A204.1 (cell line): ENCODE measurements around the gene HK3.

Source experiments
- FAIRE-seq: peaks from 2 replicates; lab custom pipeline; 2012; peaks lifted over from hg19 to GRCh38; lab: Jason Lieb, UNC

Gene HK3

DNA sequence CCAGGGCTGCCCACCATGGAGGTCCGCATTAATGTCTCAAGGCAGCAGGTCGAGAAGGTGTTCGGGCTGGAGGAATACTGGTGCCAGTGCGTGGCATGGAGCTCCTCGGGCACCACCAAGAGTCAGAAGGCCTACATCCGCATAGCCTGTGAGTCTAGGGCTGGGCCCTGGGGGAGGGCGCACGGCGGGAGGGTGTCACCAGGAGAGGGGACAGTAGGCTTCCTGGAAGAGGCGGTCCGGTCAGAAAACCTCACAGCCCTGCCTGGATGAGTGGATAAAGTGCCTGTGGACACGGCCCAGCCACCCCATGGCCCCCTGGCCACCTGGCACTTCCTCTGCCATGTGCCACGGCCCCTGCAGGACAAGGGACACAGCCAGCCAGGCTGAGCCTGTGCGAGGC lies 31.0 kb downstream of the HK3 start:
- no peak for FAIRE-seq

DNA sequence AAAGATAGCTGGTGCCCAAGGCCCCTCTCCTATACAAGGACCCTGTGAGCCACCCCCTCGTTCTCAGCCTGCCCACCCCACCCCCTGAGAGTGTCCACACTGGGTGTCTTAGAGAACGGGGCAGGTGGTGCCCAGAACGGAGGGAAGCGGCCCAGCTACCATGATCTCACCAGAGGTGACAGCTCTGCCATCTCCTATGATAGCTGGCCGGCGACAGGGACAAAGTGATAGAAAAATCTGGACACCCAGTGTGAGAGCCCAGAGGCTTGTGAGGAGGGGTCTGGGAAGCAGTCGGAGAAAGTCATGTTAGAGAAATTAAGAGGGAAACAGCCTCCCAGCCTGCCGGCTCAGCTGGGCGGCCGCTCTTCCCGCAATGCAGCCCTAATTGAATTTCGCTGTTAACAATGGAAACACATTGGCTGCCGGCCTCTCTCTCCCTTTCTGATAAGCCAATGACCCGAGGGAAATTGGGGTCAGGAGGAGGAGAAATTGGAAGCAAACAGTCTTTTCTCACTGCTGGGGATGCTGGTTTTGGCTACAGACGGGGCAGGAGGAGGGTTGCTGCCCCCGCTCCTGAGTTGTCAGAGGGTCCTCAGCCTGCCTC lies 32.3 kb downstream of the HK3 start:
- FAIRE-seq = no peak

DNA sequence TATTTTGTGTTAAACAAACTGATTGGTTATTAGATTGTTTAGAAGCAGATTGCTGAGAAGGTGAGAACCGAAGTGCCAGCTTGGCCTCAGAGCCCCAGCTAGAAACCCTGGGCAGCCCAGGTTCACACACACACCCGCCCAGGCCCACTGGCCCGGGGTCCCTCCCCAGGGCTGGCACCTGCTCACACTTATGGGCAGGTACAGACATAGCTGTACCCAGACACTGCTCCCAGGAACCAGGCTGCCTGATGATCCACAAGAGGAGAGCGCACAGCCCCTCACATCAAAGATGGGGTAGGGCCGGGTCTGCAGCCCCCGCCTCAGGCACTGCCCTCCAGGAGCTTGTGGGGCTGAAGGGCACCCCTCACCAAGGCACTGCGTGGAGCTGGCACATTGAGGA lies 33.2 kb downstream of the HK3 start:
- no peak for FAIRE-seq

DNA sequence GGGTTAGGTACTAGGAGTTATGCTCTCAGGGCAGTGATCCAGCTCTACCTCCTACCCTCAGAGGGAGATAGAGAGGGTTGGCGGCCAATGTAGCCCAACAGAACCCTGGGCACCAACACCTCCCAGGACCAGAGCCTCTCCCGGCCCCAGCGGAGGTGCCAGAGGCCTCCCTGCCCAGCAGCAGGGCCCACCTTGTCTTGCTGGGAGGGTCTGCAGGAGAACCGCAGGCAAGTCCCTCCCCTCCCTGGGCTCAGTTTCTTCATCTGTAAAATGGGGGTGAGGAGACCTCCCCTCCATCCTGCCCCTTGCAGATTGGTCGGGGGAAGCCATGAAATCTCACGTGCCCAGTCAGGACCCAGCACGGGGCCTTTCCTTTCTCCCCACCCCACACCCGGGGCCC lies 34.4 kb downstream of the HK3 start:
- FAIRE-seq = no peak

DNA sequence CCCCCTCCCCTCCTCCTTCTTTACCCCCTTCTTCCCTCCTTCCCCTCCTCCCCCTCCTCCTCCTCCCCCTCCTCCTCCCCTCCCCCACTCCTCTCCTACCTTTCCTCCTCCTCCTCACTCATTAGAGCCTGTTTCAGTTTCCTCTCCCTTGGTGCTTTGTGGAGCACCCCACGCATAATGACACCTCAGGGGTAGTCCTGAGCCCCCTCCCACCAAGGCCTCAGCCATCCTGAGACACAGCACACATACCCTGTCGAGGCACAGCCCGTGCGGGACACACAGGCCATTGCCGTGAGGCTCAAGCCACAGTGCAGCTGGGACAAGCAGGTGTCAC lies 35.4 kb downstream of the HK3 start:
- FAIRE-seq = no peak

DNA sequence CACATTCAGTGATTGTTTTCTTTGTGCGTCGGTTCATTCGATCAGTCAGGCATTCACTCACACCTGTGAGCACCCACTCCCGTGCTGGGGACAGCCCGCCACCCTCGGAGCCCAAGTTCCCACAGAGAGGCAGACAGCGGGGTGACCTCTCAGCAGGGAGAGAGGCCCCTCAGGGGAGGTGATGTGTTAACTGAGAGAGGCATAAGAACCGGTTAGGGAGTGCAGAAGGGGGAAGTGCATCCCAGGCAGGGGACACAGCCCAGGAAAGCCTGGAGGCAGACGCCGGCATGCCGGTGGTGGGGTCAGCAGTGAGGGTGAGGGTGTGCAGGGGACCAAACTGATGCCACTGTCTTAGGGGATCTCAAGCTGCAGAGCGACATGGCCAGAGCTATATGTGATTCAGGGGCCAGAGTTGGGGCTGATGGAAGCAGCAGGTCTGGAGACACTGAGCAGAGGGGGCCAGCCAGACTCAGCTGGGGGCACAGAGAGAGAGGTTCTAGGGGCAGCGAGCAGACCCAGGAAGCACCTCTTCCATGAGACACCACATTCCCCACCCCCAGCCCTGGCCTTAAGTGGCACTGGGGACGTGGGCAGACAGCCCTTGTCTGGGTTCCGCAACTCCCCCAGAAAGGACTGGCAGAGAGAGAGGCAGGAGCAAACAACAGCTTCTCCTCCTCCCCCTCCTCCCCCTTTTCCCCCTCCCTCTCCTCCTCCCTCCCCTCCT lies 35.9 kb downstream of the HK3 start:
- no peak for FAIRE-seq

DNA sequence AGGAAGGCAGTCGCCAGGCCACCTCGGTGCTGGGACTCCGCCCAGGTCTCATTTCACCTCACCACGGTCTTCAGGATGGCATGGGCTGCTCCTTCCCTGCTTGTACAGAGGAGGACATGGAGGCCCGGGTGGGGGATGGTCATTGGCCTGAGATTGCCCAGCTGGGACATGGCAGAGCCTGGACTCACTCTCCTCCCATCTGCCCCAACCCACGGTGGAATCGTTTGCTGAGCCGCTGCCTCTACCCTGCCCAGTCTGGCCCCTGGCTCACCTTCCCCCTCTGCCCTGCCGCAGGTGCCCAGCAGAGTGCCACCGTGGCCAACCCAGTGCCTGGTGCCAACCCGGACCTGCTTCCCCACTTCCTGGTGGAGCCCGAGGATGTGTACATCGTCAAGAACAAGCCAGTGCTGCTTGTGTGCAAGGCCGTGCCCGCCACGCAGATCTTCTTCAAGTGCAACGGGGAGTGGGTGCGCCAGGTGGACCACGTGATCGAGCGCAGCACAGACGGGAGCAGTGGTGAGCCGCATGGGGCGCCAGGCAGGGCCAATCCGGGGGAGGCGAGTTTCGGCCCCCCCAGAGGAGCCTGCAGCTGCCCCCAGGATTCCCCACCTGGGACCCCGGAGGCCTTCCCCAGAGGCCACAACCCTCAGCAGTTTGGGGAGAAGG lies 36.7 kb downstream of the HK3 start:
- FAIRE-seq = no peak

DNA sequence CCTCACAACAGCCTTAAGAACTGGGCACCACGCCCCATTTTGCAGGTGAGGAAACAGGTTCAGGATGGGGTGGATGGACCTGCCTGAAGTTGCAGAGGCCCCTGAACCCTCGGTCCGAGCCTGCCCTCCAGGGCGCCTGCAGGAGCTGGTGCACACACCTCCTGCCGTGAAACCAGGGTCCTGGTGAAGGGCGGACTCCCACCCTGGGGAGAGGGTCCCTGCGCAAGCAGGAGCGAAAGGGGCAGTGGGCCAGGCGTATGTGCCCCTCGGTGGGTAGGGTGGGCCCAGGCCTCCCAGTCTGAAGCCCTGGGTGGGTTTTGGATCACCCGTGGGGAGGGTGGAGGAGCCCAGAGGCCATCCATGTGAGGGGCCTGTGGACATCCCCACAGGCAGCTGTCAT lies 37.9 kb downstream of the HK3 start:
- FAIRE-seq = no peak

DNA sequence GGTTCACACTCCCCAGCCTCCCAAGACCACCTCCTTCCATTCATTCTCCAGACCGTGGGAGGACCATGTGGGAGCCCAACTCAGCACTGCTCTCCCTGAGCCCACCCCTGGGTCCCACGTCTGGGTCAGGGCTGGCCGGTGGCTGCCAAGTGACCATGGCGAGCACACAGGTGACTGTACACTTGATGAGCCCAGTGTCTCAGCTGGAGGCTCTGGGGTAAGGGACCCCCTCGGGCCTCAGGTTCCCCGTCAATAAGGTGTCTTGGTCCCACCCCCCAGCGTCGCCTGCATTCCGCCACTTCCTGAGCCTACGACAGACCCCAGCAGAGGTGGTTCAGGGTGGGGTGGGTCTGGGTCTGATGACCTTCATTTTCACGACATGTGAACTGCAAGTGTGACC lies 38.8 kb downstream of the HK3 start:
- FAIRE-seq = no peak

DNA sequence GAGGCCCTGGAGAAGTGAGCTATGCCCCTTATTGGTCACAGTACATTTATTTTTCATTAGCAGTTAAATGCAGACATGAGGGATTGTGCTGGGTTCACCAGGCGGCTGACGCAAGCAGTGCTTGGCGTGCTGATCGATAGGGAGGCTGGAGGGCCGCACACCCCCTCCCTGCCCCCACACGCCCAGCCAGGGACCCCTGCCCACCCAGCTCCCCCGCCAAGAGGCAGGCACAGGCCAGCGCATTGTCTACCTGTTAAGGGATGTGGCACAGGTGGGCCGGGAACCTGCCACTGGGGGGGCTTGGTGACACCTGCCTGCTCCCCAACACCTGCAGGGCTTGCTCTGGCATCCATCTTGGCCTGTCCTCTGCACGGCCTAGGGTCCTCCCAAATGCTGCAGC lies 39.2 kb downstream of the HK3 start:
- no peak for FAIRE-seq

DNA sequence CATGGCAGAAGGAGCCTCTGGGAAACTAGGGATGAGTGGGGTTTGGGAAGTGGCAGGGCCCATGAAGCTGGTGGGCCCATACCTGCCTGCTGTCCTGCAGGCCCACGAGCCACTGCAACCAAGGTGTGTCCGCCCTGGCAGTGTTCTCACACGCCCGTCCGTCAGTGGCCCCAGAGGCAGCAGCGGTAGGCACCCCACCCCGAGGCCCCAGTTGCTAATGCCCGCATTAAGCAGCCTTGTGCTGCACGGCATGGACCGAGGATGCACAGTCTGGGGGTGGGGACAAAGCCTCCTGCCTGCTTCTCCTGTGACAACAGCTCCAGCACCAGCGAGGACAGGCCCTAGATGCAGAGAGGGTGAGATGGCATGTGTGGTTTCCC lies 41.3 kb downstream of the HK3 start:
- no peak for FAIRE-seq

DNA sequence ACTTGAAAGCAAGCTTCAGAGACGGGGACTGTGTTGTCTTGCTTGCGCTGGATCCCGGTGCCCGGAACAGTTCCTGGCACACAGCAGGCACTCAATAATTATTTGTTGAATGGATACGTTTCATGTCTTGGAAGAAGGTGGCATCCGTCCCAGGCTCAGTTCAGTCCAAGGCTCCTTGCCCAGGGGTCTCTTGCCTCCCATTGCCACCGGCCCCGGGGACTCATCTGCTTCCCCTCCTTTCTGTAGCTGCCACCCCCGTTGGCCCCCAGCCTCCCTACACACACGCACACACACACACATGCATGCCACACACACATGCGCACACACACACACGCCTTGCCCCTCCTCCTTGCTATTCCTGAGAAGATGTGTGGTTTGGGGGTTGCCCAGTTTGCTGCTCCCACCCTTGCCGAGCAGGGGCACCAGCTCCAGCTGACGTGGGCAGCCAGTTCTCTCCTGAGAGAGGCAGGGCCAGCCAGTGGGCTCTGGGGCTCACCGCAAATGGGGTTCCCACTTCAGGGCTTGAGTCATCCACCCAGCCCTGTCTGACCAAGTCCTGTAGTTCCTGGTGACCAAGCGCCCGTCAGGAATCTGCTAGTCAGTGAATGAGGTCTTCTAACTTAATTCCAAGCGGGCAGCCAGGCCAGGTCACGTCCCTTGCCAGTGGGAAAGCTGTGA lies 41.8 kb downstream of the HK3 start:
- no peak for FAIRE-seq

DNA sequence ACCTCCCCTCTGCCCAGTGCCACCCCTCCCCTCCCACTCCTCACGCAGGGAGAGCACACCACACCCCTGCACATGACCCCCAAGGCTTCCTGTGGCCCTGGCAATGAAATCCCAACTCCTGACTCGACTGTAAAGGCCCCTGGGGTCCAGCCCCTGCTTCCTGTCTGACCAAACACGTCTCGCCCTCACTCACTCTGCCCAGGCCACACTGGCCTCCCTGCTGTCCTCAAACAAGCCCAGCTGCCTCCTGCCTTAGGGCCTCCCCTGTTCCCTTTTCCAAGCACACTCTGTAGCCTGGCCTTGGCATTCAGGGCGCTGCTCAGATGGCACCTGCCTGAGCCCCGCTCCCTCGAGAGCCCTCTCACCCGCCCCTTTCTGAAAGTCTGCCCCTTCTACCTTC lies 42.4 kb downstream of the HK3 start:
- no peak for FAIRE-seq

DNA sequence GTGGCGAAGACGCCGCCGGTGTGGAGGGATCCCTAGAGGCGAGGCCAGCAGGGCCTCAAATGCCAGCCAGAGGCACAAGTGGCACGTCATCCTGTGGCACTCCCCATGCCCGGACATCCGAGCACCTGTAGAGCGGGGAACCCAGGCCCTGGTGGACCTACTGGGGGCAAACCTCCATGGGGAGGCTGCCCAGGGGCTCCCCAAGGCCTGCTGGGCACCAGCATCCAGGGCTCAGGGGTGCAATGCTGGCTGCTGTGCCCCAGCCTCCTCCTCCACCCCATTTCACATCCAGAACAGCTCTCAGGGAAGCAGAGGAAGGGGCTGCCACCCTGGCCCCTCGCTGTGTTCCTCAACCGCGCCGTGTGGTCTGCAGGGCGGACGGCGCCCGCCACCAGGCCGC lies 43.5 kb downstream of the HK3 start:
- FAIRE-seq = no peak

DNA sequence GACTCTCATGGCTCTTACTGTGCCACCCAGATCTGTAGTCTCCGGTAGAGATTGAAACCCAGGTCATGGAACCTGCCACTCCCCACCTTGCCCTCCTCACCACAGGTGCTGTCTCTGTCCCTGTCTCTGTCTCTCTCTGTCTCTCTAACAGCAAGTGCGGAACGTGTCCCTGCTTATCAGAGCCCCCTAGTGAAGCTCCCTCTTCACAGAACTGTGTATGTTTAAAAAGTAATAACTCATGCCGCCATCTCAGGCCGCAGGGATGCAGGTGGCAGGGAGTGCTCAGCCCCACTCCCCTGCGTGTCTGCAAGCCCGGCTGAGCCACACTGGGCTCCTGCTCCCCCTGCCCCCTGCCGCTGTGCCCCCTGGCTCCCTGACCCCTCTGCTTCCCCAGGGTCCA lies 45.0 kb downstream of the HK3 start:
- FAIRE-seq = no peak

DNA sequence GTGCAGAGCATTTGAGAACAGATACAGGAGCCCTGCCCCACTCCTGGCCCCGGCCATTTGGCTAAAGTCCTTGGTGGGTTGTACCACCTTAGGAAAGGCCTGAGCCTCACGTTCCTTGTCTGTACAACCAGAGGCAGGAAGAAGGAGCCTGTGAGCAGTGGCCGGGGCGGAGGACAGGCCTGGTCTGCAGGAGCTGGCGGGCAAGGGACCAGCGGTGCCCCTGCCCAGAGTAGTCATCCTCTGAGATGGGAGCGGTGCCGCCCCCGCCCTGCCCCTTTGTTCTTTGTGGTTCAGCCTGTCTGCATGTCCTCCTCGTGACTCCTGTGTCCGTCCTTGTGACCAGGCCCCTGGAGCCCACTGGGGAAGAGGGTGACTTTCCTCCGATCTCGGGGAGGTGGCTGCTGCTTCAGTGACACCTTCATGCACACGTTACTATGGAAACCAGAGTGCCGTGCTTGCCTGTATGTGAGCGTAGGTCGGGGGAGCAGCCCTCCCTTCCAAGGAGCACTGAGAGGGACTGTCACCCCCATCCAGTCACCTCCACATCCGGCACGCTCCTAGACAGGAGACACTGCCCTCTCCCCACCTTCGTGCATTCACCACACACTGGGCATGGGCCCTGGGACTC lies 45.9 kb downstream of the HK3 start:
- no peak for FAIRE-seq

DNA sequence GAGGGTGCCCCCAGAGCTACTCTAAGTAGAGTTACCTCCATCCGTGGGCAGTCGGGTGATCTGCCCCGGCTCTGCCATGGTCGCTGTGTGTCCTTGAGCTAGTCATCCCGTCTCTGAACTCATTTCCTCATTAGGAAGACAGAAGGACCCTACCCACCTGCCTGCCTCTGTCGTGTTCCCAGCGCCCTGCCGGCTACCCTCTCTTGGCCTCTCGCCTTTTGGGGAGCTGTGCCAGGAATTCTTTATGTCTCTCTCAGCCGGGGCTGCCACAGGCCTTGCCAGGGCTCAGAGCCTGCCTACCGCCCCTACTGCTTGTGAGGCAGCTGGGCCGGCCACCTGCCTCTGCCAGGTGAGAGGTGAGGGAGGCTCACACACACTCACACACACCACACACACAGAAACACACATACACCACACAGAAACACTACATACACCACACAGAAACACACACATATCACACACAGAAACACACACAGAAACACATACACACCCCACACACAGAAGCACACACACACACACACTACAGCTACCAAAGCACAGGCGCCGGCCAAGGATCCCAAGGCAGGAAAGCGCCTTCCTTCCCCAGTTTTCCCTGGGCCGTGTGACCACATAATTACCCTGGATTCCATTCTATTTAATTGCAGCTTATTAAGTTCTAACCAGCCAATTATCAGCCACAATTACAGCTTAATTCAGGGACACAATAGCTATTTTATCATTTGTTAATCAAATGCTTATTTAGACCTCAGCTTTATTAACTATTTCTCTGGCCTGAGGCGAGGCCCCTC lies 47.1 kb downstream of the HK3 start:
- FAIRE-seq = no peak

DNA sequence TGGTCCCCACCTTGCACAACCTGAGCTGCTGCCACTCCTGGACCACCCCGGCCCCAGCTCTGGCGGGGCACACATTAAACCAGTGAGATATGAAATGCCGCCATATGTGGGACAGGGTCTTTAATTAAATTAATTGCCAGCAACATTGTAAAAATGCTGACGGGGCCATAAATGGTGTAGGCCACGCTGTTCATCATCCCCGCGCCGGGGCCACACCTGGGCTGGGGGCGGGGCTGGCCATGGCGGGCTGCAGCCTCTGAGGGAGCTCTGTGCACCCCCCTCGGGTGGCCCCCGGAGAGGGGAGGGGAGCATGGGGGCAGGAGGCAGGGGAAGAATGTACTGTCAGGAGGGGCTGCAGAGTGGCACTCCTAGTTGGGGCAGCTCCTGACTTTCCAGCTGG lies 47.8 kb downstream of the HK3 start:
- no peak for FAIRE-seq

DNA sequence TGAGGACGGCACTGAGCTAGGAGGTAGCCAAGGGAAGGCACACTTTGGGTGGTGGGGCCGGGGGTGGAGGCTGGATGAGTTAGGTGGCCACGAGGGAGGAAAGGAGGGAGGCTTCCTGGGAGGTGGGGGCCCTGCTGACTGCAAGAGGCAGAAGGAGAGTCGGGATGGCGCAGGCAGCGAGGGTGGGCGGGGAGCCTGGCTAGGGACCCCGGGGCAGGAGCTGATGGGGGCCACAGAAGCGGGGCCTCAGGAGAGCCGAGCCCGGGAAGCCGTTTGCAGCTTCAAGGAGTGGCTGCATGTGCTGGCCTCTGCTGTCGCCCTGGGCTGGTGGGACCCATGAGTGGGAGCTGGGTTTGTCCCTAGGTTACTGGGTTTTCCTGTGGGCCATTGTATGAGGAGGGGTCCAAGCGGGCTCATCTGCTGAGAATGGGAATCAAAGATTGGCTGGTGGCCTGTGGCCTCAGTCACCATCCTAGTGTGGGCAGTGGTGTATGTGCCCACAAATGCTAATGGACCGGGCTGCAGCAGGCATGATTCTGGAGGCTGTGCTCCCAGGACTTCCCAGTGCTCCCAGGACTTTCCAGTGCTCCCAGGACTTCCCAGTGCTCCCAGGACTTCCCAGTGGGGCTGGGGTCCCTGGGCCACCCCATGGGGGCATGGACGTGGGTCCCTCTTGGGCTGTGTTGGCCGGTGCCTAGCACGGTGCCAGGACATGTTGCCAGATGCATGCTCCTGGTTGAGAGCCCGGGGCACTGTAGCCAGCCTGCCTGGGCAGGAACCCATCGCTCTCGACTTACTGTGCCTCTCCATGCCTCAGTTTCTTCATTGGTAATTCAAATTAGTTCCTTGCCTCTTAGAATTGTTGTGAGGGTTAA lies 48.5 kb downstream of the HK3 start:
- no peak for FAIRE-seq

DNA sequence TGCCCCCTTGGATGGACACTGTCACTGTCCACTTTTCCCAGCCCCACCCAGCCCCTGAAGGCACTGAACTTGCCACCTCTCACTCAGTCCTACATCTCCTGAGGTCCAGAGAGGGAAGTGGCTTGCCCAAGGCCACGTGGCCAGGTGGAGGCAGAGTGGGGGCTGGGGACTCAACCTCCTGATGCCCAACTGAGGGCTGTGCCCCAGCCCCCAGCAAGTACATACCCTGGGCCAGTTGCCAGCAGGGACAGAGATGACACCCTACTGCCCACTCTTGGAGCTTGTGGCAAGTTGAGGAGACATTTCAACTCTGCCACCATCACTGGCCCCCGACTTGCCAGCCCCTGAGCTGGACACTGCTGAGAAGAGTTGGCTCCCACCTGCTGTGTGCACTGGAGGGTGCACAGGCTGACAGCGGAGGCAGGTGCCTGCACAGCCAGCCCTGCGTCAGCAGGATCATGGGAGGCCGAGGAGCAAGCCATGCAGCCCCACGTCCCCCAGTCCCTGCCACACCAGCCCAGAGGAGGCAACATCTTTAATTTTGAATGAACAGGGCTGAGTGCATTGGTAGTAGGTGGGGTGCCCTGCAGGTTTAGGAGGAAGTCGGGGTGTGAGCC lies 49.4 kb downstream of the HK3 start:
- FAIRE-seq = no peak

DNA sequence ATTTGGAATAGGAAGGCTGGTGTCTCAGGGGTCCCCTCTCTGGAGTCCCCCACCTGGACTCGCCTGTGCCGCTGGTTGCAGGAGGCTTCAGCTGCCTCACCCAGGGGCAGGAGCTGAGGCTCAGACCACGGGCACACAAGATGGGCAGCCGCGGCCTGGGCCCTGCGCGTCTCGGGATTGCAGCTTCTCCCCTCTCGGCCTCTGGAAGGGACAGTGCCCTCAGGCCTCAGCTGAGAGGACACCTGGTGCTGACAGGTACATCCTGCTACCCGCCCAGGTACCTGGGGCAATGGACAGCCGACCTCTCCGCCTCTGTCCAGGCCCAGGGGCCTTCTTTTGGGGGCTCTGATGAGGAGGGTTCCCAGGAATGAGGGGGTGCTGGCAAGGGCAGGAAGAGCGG lies 50.5 kb downstream of the HK3 start:
- no peak for FAIRE-seq
